Muscle layer of duodenum (tissue), 2 donors: ENCODE data around the gene MYLK2.
A peak's percentile ranks its signal among the peaks of the same experiment; 100 is the strongest.

Source experiments
- H3K27ac ChIP-seq: one replicate; pipeline ENCODE4 v1.7.0; 2013; ENCODE audit warnings: mild to moderate bottlenecking, low read length
- H3K27me3 ChIP-seq: one replicate; pipeline ENCODE4 v1.7.0; 2013; ENCODE audit warnings: low read depth, mild to moderate bottlenecking, control low read depth, low read length
- H3K36me3 ChIP-seq, 2 donors: one replicate each; pipeline ENCODE4 v1.7.0; 2013; ENCODE audit warnings: low read length in 2 of 2, control low read depth in 1 of 2, mild to moderate bottlenecking in 1 of 2; ENCODE audit not compliant: insufficient read depth in 2 of 2, control insufficient read depth in 1 of 2
- H3K4me1 ChIP-seq, 2 donors: one replicate each; pipeline ENCODE4 v1.7.0; 2013; ENCODE audit warnings: low read length in 2 of 2, mild to moderate bottlenecking in 2 of 2, control low read depth in 1 of 2, moderate library complexity in 1 of 2; ENCODE audit not compliant: insufficient read depth in 2 of 2, control insufficient read depth in 1 of 2
- H3K4me3 ChIP-seq, 2 donors: one replicate each; pipeline ENCODE4 v1.7.0; 2013; ENCODE audit warnings: low read length in 2 of 2, low read depth in 1 of 2, mild to moderate bottlenecking in 1 of 2
- H3K9me3 ChIP-seq, 2 donors: one replicate each; pipeline ENCODE4 v1.7.0; 2013; ENCODE audit warnings: low read length in 2 of 2, control low read depth in 1 of 2, mild to moderate bottlenecking in 1 of 2; ENCODE audit not compliant: control insufficient read depth in 1 of 2
- donor health status: healthy.

The MYLK2 gene

DNA sequence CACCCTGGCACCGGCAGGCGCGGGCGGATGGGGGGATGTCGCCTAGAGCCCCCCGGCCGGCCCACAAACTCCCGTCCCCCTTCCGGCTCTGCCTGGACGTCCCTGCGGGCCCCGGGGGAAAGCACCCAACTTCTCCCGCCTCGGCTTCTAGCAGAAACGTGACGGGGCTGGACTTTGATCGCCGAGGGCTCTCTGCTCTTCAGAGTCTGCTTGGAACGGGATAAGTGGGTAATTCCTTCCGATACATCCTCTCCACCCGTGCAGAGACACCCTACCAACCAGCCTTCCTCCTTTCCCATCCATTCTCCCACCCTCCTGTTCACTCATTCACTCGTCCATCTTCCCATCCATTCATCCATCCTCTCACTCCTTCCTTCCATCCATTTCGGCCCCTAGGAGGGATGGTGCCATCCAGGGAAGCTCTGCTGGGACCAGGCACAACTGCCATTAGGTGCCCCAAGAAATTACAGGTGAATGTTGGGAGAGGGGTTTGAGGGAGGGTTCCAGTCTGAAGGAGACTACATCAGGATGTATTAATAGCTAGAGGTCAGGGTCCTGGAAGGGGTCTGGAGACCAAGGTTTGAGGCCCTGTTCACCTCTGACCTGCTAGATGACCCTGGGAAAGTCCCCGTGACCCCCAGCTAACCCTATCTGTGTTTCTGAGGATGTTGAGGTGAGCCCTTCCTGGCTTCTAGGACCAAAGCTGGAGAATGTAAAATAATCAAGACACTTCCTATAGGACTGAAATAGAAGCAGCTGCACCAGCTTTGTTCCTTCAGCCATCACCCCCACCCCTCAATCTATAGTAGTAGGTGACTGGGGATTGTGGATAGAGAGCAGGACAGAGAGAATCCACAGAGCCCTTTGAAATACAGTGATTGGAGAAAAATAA, 51.8 kb downstream of the MYLK2 start:
- peaks cover 11% of the 10 kb centered on the region for H3K27me3 ChIP-seq
- H3K9me3 ChIP-seq, result no peaks in the 10 kb centered on the region
- no peak overlapping the region for H3K27ac ChIP-seq
- no peaks in the 10 kb centered on the region for H3K36me3 ChIP-seq
- peak overlapping the region; percentile 53 to 70 for H3K4me3 ChIP-seq
- peaks cover 4 to 11% of the 10 kb centered on the region in 2 donors for H3K4me1 ChIP-seq

DNA sequence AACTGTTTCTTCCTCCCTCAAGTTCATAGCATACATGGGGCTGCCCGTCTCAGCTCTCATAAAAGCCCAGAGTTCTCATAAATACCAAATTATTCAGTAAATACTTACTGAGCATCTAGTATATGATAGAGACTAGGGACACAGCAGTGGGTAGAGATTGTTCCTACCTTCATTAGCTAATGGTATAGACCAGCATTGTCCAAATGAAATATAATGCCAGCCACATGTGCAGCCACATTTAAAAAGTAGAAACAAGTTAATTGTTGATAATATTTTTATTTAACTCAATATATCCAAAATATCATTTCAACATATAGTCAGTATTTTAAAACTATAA, 52.4 kb downstream of the MYLK2 start:
- Histone ChIP-seq H3K27ac (no peak overlapping the region), H3K9me3 (no peaks in the 10 kb centered on the region), H3K4me3 (no peak overlapping the region)

DNA sequence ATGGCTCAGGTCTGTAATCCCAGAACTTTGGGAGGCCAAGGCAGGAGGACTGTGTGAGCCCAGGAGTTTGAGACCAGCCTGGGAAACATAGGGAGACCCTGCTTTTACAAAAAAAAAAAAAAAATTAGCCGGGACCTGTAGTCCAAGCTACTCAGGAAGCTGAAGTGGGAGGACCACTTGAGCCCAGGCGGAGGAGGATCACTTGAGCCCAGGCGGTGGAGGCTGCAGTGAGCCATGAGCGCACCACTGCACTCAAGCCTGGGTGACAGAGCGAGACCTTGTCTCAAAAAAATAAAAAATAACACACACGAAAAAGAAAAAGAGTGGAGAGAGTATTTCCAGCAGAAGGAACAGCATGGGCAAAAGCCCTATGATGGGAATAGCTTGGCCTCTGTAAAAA, 53.2 kb downstream of the MYLK2 start:
- Histone ChIP-seq H3K27me3 (peaks cover 11% of the 10 kb centered on the region), H3K9me3 (no peaks in the 10 kb centered on the region), H3K36me3 (no peaks in the 10 kb centered on the region), H3K4me3 (no peak overlapping the region), H3K27ac (no peak overlapping the region), H3K4me1 (peaks cover 4 to 11% of the 10 kb centered on the region in 2 donors)

More for the DNA sequence above, 52.4 kb downstream of the MYLK2 start:
- peaks cover 11% of the 10 kb centered on the region for H3K27me3 ChIP-seq
- H3K4me1 ChIP-seq, result peaks cover 4 to 11% of the 10 kb centered on the region in 2 donors
- H3K36me3 ChIP-seq, result no peaks in the 10 kb centered on the region

DNA sequence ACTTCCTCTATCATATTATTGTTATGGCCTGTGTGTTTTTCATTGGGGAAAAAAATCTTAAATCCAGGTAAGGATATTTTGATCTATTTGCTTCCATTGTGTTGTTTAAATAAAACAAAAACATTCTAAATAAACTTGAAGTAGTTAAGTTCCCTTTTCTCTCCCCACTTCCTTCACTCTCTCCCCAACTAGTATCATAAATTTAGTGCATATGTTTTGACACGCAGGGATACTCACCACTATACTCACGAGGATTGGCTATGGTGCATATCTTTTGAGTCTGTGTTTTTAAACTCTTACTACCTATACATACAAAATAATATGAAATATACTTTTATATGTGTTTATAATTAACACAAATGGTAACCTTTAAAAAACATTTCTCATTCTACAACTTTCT, 56.5 kb downstream of the MYLK2 start:
- H3K27me3 ChIP-seq, result peaks cover 4% of the 10 kb centered on the region
- H3K9me3 ChIP-seq, result no peaks in the 10 kb centered on the region
- no peak overlapping the region for H3K27ac ChIP-seq

DNA sequence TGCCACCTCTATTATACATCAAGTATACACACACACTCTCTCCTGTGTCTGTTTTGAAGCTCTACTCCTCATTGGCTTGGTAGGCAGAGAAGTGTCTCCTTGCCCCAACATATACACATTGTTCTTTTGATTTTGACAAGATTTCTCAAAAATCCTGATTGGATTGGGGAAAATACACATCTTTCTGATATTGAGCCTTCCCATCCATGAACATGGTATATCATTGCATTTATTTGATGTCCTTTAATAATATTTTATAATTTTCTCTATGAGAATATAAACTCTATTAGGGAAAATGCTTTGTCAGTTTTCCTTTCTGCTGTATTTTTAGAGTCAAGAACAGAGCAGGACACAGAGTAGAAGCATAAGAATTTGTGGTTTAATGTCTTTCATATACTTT, 58.5 kb downstream of the MYLK2 start:
- Histone ChIP-seq H3K27me3 (no peaks in the 10 kb centered on the region), H3K27ac (no peak overlapping the region), H3K36me3 (no peaks in the 10 kb centered on the region), H3K4me3 (no peak overlapping the region), H3K4me1 (no peaks in the 10 kb centered on the region), H3K9me3 (no peaks in the 10 kb centered on the region)

More for the DNA sequence above, 56.5 kb downstream of the MYLK2 start:
- H3K4me1 ChIP-seq, result peaks cover 0 to 2% of the 10 kb centered on the region in 2 donors
- H3K4me3 ChIP-seq, result no peak overlapping the region
- no peaks in the 10 kb centered on the region for H3K36me3 ChIP-seq

DNA sequence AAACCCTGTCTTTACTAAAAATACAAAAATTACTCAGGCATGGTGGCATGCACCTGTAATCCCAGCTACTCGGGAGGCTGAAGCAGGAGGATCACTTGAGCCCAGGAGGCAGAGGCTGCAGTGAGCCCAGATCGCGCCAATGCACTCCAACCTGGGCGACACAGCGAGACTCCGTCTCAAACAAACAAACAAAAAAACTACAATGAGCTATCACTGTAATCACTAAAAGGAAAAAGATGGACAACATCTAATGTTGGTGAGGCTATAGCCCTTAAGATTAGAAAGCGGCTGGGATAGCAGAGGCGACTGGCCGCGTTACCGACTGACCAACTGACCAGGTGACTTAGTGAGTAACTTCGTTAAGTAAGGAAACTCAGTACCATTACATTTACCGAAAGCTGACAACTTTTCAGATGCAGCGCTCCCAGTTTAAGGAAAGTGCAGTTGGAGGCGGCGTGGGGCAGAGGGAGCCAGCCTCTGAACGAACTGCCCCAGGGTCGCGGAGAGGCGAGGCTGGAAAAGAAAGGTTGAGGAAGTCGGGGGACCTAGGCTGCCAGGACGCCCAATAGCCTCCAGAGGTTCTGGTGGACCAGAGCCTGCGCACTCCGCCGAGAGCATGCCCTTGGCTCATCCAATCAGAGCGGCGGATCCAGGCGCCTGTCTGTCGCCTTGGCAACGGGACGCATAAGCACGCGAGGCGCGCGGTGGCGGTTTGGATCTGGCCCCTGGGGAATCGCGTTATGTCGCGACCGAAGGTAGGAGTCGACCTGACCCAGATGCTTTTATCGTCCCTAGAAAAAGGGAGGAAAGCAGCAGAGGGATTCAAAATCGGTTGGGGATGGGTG, 60.2 kb downstream of the MYLK2 start:
- H3K9me3 ChIP-seq, result no peaks in the 10 kb centered on the region
- no peaks in the 10 kb centered on the region for H3K27me3 ChIP-seq
- no peaks in the 10 kb centered on the region for H3K36me3 ChIP-seq
- H3K27ac ChIP-seq, result peak overlapping the region; percentile 58
- no peaks in the 10 kb centered on the region for H3K4me1 ChIP-seq
- H3K4me3 ChIP-seq, result peak overlapping the region; percentile 67 to 75

DNA sequence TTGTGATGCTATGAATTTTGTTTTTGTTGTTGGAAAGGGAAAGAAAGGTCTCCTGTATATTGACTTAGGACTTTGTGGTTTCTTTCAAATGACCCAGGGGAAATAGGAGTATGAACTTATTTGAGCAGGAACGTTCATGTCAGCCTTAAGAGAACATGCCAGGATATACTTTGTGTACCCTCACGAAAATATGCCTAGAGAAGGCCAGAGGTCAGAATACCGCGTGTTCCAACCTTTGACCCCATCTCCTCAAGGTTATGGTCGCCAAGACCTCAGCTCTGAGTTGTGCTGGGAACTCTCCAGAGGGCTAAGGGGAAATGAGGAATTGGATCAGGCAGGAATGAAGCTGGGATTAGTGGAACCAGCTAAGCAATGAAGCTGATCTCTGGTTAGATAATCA, 62.8 kb downstream of the MYLK2 start:
- H3K27ac ChIP-seq, result no peak overlapping the region
- no peak overlapping the region for H3K4me3 ChIP-seq
- H3K4me1 ChIP-seq, result no peaks in the 10 kb centered on the region
- no peaks in the 10 kb centered on the region for H3K27me3 ChIP-seq
- H3K9me3 ChIP-seq, result no peaks in the 10 kb centered on the region
- H3K36me3 ChIP-seq, result no peaks in the 10 kb centered on the region

DNA sequence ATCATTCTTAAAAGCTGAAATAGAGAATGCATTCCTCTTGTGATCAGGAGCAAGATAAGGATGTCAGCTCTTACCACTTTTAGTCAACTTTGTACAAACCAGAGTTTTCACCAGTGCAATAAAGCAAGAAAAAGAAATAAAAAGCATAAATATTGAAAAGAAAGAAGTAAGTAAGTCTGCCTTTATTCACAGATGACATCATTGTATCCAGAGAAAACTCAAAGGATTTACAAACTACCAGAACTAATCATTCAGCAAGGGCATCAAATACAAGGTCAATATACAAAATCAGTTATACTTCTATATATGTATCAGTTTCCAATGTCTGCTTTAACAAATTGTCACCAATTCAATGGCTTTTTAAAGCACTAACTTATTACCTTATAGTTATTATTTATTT, 64.7 kb downstream of the MYLK2 start:
- Histone ChIP-seq H3K4me1 (no peaks in the 10 kb centered on the region), H3K4me3 (no peak overlapping the region), H3K27ac (no peak overlapping the region), H3K9me3 (no peaks in the 10 kb centered on the region), H3K36me3 (no peaks in the 10 kb centered on the region), H3K27me3 (no peaks in the 10 kb centered on the region)
